ENCODE measurements around the gene PTPRK.

PTPRK gene

DNA sequence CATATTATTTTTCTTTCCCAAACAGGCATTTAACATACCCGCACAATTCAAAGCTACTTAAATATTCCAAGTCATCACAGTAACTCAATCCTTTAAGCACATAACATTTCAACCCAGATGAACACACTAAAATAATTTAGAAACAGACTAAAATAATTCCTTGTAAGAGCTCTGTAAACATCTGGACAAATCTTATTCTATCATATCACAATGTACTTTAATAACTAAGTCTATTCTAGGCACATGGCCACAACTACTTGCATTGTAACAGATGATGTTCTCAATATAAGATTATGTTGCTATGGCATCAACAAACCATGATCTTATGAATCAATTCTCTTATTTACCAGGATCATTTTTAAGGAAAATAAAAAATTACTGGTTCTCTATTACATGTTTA is 496.4 kb downstream of the PTPRK start:
- TF ChIP-seq, protein P1, sequence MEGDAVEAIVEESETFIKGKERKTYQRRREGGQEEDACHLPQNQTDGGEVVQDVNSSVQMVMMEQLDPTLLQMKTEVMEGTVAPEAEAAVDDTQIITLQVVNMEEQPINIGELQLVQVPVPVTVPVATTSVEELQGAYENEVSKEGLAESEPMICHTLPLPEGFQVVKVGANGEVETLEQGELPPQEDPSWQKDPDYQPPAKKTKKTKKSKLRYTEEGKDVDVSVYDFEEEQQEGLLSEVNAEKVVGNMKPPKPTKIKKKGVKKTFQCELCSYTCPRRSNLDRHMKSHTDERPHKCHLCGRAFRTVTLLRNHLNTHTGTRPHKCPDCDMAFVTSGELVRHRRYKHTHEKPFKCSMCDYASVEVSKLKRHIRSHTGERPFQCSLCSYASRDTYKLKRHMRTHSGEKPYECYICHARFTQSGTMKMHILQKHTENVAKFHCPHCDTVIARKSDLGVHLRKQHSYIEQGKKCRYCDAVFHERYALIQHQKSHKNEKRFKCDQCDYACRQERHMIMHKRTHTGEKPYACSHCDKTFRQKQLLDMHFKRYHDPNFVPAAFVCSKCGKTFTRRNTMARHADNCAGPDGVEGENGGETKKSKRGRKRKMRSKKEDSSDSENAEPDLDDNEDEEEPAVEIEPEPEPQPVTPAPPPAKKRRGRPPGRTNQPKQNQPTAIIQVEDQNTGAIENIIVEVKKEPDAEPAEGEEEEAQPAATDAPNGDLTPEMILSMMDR (conservative IDR thresholded peaks at IDR 0.05; ENCODE audit: low read length), result no peak
- no peak overlapping the region for H3K4me3 ChIP-seq (ENCODE audit: low read length)
- no peak for DNase-seq (ENCODE audit: low read depth)

- TF ChIP-seq, protein P1 (conservative IDR thresholded peaks at IDR 0.05; ENCODE audit: low read length), result no peak
- DNase-seq (ENCODE audit: low read depth), result no peak
- H3K4me3 ChIP-seq (ENCODE audit: low read length), result no peak overlapping the region
Observed at GRCh38 chr6:128018821-128019220, 501.6 kb downstream of the PTPRK start.

GRCh38 chr6:128017288-128017687 is 503.1 kb downstream of the PTPRK start:
- TF ChIP-seq, protein P1 (conservative IDR thresholded peaks at IDR 0.05; ENCODE audit: low read length), result no peak
- no peak overlapping the region for H3K4me3 ChIP-seq (ENCODE audit: low read length)
- DNase-seq (ENCODE audit: low read depth), result no peak

DNA sequence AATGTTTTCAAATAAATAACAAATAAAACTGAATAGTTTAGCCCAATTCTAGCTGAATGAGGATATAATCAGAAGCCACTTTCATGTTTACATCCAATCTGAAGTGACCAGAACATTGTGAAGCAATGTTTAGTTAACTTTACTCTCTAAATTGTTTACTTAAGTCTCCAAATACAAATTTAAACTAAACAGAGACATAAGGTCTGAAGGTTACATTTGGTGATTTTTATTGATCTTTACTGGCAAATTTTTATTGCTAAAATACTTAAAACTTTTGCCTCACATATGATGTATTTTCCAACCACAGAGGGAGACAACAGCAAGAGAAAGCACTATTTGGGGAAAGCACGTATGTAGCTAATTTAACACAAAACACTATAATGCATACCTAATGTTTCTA is 512.7 kb downstream of the PTPRK start:
- TF ChIP-seq, protein P1 (conservative IDR thresholded peaks at IDR 0.05; ENCODE audit: low read length), result no peak
- DNase-seq (ENCODE audit: low read depth), result no peak
- H3K4me3 ChIP-seq (ENCODE audit: low read length), result no peak overlapping the region

GRCh38 chr6:128005009-128005408 is 515.4 kb downstream of the PTPRK start:
- TF ChIP-seq, protein P1 (conservative IDR thresholded peaks at IDR 0.05; ENCODE audit: low read length), result no peak
- DNase-seq (ENCODE audit: low read depth), result no peak
- no peak overlapping the region for H3K4me3 ChIP-seq (ENCODE audit: low read length)

- H3K4me3 ChIP-seq (ENCODE audit: low read length), result no peak overlapping the region
- TF ChIP-seq, protein P1 (conservative IDR thresholded peaks at IDR 0.05; ENCODE audit: low read length), result no peak
- no peak for DNase-seq (ENCODE audit: low read depth)
Observed at GRCh38 chr6:128000363-128000762, 520.0 kb downstream of the PTPRK start.

DNA sequence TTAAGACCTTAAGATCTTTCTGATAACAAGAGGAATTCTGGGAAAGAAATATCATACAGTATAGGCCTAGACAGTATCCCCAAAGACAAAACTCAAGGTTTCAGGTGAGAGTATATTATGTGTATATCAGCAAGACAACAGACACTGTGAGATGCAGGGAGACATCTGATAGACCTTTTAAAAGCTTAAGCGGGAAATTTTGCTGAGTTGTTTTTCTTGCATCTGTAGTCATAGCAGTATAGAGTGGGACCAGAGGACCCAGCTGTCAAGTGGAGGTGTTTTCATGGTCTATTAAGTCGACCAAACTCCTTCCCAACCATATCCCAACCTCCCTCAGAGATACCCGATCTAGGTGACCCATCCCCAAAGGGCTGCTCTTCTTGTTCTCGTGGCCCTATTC is 521.4 kb downstream of the PTPRK start:
- DNase-seq (ENCODE audit: low read depth), result no peak
- TF ChIP-seq, protein P1 (conservative IDR thresholded peaks at IDR 0.05; ENCODE audit: low read length), result no peak
- H3K4me3 ChIP-seq (ENCODE audit: low read length), result no peak overlapping the region

All from AG10803 (cell line).